GM13977 (cell line): ENCODE results near the gene SCAPER.
"Not testable (repeated sequence)": the region's sequence is repeated elsewhere in the genome, so short reads cannot be mapped to it uniquely, and the experiment has no call there.

Experiments
- DNase-seq: peaks from one replicate; pipeline ENCODE4 v3.0.0; 2012; ENCODE audit warnings: low spot score
- in situ Hi-C: fragments of 300-500 bp; cut with MboI; formaldehyde crosslinking; loops from one replicate; pipeline ENCODE4 v1.12.0; 2022; ENCODE audit warnings: low sequenced_read_pairs, low pct_unique_long_range_greater_than_20kb, mixed read lengths, inconsistent platforms; ENCODE audit not compliant: unreplicated experiment
- TF ChIP-seq, protein P1 (sequence below): IDR thresholded peaks from 2 replicates; pipeline ENCODE4 v1.5.1; 2012; ENCODE audit warnings: mild to moderate bottlenecking, control low read depth; ENCODE audit not compliant: insufficient read depth; ENCODE audit errors: extremely low read depth, missing control alignments

SCAPER gene

GRCh38 chr15:76898102-76898501, 7.0 kb downstream of the SCAPER start:
- in situ Hi-C loops: no loop called here
- no peak for DNase-seq
- TF ChIP-seq, protein P1, sequence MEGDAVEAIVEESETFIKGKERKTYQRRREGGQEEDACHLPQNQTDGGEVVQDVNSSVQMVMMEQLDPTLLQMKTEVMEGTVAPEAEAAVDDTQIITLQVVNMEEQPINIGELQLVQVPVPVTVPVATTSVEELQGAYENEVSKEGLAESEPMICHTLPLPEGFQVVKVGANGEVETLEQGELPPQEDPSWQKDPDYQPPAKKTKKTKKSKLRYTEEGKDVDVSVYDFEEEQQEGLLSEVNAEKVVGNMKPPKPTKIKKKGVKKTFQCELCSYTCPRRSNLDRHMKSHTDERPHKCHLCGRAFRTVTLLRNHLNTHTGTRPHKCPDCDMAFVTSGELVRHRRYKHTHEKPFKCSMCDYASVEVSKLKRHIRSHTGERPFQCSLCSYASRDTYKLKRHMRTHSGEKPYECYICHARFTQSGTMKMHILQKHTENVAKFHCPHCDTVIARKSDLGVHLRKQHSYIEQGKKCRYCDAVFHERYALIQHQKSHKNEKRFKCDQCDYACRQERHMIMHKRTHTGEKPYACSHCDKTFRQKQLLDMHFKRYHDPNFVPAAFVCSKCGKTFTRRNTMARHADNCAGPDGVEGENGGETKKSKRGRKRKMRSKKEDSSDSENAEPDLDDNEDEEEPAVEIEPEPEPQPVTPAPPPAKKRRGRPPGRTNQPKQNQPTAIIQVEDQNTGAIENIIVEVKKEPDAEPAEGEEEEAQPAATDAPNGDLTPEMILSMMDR: no peak

DNA sequence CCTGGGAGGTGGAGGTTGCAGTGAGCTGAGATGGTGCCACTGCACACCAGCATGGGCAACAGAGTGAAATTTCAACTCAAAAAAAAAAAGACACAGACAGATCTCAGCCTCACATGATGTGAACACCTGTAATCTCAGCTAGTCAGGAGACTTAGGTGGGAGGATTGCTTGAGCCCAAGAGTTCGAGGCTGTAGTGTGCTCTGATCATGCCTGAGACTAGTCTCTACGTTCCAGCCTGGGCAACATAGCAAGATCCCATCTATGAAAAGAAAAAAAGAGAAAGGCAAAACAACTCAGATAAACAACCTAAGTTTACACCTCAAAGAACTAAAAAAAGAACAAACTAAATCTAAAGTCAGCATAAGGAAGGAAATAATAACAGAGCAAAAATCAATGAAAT, 11.0 kb downstream of the SCAPER start:
- TF ChIP-seq, protein P1: no peak
- no peak for DNase-seq
- in situ Hi-C loops: no loop called here

DNA sequence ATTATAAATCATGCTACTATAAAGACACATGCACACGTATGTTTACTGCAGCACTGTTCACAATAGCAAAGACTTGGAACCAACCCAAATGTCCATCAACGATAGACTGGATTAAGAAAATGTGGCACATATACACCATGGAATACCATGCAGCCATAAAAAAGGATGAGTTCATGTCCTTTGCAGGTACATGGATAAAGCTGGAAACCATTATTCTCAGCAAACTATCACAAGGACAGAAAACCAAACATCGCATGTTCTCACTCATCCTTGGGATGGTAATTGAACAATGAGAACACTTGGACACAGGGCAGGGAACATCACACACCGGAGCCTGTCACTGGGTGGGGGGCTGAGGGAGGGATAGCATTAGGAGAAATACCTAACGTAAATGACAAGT, 12.3 kb downstream of the SCAPER start:
- in situ Hi-C loops, DNase-seq: not testable (repeated sequence)

DNA sequence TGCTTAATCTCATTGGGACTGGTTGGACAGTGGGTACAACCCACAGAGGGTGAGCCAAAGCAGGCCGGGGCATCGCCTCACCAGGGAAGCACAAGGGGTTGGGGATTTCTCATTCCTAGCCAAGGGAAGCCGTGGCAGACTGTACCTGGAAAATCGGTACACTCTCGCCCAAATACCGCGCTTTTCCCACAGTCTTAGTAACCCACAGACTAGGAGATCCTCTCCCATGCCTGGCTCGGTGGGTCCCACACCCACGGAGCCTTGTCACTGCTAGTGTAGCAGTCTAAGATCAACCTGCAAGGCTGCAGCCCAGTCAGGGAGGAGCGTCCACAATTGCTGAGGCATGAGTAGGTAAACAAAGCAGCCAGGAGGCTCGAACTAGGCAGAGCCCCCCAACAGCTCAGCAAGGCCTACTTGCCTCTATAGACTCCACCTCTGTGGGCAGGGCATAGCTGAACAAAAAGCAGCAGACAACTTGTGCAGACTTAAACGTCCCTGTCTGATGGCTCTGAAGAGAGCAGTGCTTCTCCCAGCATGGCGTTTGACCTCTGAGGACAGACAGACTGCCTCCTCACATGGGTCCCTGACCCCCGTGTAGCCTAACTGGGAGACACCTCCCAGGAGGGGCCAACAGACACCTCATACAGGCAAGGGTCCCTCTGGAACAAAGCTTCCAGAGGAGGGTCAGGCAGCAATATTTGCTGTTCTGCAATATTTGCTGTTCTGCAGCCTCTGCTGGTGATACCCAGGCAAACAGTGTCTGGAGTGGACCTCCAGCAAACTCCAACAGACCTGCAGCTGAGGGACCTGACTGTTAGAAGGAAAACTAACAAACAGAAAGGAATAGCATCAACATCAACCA, 17.6 kb downstream of the SCAPER start:
- in situ Hi-C loops, DNase-seq: not testable (repeated sequence)

GRCh38 chr15:76885212-76885611, 19.9 kb downstream of the SCAPER start:
- no peak for DNase-seq
- TF ChIP-seq, protein P1: no peak
- in situ Hi-C loops: no loop called here

DNA sequence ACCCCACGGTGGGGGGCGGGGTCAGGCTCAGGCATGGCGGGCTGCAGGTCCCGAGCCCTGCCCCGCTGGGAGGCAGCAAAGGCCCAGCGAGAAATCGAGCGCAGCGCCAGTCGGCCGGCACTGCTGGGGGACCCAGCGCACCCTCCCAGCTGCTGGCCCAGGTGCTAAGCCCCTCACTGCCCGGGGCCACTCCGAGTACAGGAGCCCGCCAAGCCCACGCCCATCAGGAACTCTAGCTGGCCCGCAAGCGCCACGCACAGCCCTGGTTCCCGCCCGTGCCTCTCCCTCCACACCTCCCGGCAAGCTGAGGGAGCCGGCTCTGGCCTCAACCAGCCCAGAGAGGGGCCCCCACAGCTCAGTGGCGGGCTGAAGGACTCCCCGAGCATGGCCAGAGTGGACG, 29.2 kb downstream of the SCAPER start:
- TF ChIP-seq, protein P1: no peak
- in situ Hi-C loops: no loop called here
- DNase-seq: no peak

DNA sequence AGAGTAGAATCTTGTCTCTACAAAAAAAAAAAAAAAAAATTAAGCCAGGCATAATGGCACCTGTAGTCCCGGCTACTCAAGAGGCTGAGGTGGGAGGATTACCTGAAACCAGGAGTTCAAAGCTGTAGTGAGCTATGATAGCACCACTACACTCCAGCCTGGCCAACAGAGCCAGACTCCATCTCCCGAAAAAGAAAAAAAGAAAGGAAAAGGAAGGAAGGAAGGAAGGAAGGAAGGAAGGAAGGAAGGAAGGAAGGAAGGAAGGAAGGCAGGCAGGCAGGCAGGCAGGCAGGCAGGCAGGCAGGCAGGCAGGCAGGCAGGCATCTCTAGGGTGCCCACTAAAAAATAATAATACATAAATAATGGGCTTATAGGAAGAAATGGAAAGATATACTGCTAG, 32.1 kb downstream of the SCAPER start:
- in situ Hi-C loops, DNase-seq: not testable (repeated sequence)

DNA sequence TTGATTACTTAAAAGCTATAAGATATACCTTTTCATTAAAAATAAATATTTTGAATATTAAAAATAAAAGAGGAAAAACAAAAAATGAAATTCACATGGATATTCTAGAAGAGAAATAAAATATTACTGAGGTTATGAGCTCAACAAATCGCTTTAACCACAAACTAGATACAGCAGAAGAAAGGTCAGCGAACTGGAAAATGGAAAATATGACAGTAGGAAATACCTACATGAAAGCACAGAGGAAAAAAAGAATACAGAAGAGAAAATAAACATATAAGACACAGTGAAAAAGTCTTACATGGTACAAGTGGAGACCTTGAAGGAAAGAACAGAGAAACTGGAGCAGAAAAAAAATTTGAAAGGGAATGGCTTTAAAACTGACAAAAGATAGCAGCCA, 33.2 kb downstream of the SCAPER start:
- in situ Hi-C loops: no loop called here
- DNase-seq: no peak
- TF ChIP-seq, protein P1: no peak
